Skin epidermis (tissue), 12 donors: ENCODE results near the gene SIRT1.
"Not testable (repeated sequence)": the region's sequence is repeated elsewhere in the genome, so short reads cannot be mapped to it uniquely, and the experiment has no call there.

ENCODE experiments used
- H3K27ac ChIP-seq, 21 experiments: fragments of 200-600 bp; sonication (generic) in 11 of 21; one replicate each; pipeline ENCODE4 v1.5.0; 2020; ENCODE audit warnings: mild to moderate bottlenecking in 3 of 21, inconsistent platforms in 2 of 21, moderate library complexity in 2 of 21
- H3K4me3 ChIP-seq, 7 experiments: fragments of 200-600 bp; sonication (generic) in 2 of 7; one replicate each; pipeline ENCODE4 v1.5.0; 2020; ENCODE audit warnings: inconsistent platforms in 2 of 7, mild to moderate bottlenecking in 2 of 7, moderate library complexity in 1 of 7

The SIRT1 gene

DNA sequence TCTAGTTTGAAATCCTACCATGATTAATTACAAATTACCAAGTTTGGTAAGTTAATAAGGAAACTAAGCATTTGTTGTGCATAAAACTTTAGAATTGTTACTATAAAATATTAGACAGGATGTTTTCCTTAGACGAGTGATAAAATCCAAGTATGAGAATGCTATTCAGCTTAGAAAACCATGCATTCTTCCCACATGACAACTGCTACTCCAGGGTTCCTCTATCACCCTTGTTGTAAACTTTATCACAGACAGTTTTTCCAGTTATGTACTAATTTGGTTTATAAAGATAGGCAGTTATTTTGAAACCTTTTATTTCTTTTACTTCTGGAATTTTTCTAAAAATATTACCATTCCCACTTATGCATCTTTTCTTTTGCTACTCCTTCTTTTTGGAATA is 52.0 kb downstream of the SIRT1 start:
- Histone ChIP-seq H3K27ac (no peak overlapping the region), H3K4me3 (no peak overlapping the region)

DNA sequence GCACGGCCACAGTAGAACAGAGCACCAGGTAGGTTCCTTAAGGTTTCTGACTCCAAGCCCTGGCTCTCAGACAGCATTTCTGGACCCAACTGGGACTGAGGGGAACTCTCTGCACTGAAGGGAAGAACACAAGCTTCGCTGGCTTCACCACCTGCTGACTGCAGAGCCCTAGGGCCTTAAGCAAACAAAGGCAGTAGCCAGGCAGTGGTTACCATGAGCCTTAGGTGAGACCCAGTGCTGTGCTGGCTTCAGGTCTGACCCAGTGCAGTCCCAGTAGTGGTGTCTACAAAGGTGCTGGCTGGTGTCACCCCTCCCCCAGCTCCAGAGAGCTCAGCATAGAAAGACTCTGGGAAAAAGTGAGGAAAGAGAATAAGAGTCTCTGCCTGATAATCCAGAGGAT is 59.5 kb downstream of the SIRT1 start:
- Histone ChIP-seq H3K27ac (no peak overlapping the region), H3K4me3 (no peak overlapping the region)

DNA sequence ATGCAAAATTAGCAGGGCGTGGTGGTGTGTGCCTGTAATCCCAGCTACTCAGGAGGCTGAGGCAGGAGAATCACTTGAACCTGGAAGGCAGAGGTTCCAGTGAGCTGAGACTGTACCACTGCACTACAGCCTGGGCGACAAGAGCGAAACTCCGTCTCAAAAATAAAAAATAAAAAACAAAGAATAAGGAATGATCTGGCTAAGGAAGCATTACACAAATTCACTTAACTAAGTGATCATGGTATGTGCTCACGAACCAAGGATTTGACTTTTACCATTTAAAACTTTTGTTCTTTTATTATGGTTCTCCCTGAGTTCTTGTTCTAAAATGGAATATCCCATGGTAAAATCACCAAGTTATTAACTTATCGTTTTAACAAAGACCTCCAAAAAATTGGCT is 71.2 kb downstream of the SIRT1 start:
- H3K27ac ChIP-seq = no peak overlapping the region
- H3K4me3 ChIP-seq = no peak overlapping the region

- H3K4me3 ChIP-seq = no peak overlapping the region
- H3K27ac ChIP-seq = no peak overlapping the region
Observed at GRCh38 chr10:67959839-67960476, 75.5 kb downstream of the SIRT1 start.

DNA sequence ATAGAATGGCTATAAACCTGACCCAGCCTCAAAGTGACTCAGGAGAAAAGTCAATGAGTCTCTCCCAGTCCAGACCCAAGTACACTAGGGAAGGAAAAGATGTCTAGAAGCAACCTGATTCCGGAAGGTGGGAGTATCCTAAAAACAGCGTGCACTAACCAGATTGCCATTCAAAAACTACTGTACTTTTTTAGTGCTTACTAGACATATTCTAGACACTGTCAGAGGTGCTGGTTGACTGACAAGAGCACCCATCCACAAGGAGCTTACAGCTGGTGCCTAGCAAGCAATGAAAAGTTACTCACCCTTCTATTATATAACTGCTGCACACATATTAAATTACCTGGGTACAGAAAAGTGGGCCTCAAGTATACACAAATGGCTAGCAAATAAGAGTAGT is 81.0 kb downstream of the SIRT1 start:
- Histone ChIP-seq H3K4me3 (no peak overlapping the region), H3K27ac (no peak overlapping the region)

- not testable (repeated sequence) for H3K27ac ChIP-seq, H3K4me3 ChIP-seq
Observed at GRCh38 chr10:67966035-67966434, 81.6 kb downstream of the SIRT1 start.
